Trophoblast cell (in vitro differentiated cells and primary cell): Measurements from ENCODE around the gene GPBP1L1.
A peak's percentile ranks its signal among the peaks of the same experiment; 100 is the strongest.

Source experiments
- DNase-seq, 2 donors: peaks; one replicate each; pipeline ENCODE4 v3.0.0-alpha.2; 2016
- H2AFZ ChIP-seq: 2 replicates; pipeline ENCODE4 v1.6.1; 2013; ENCODE audit warnings: low read length, moderate library complexity, mild to moderate bottlenecking; ENCODE audit not compliant: insufficient read depth, poor library complexity
- H2AK5ac ChIP-seq: 2 replicates; pipeline ENCODE4 v1.6.1; 2013; ENCODE audit warnings: mild to moderate bottlenecking, low read length
- H2BK120ac ChIP-seq: 2 replicates; pipeline ENCODE4 v1.6.1; 2013; ENCODE audit warnings: low read length, mild to moderate bottlenecking, moderate library complexity; ENCODE audit not compliant: insufficient read depth, poor library complexity
- H2BK12ac ChIP-seq: 2 replicates; pipeline ENCODE4 v1.6.1; 2013; ENCODE audit warnings: mild to moderate bottlenecking, low read length, moderate library complexity
- H2BK5ac ChIP-seq: 2 replicates; pipeline ENCODE4 v1.6.1; 2013; ENCODE audit warnings: low read length, low read depth, moderate library complexity, mild to moderate bottlenecking; ENCODE audit not compliant: poor library complexity
- H3K14ac ChIP-seq: 2 replicates; pipeline ENCODE4 v1.6.1; 2013; ENCODE audit warnings: mild to moderate bottlenecking, low read length
- H3K18ac ChIP-seq: 2 replicates; pipeline ENCODE4 v1.6.1; 2013; ENCODE audit warnings: mild to moderate bottlenecking, low read length
- H3K23ac ChIP-seq: 2 replicates; pipeline ENCODE4 v1.6.1; 2013; ENCODE audit warnings: low read length
- H3K27ac ChIP-seq: 2 replicates; pipeline ENCODE4 v1.5.1; 2013; ENCODE audit warnings: low read depth, mild to moderate bottlenecking, inconsistent platforms, low read length, moderate library complexity
- H3K27me3 ChIP-seq: 2 replicates; pipeline ENCODE4 v1.6.1; 2013; ENCODE audit warnings: inconsistent platforms, mild to moderate bottlenecking, low read length, moderate library complexity; ENCODE audit not compliant: insufficient read depth
- H3K36me3 ChIP-seq, 2 experiments: 1 replicate in 1 of 2; 2 replicates in 1 of 2; pipeline ENCODE4 v1.6.1; 2013; ENCODE audit warnings: low read length in 2 of 2, mild to moderate bottlenecking in 2 of 2, moderate library complexity in 1 of 2; ENCODE audit not compliant: insufficient read depth in 2 of 2, control insufficient read depth in 1 of 2
- H3K4ac ChIP-seq: 2 replicates; pipeline ENCODE4 v1.6.1; 2013; ENCODE audit warnings: low read depth, mild to moderate bottlenecking, low read length, moderate library complexity
- H3K4me1 ChIP-seq, 2 experiments: 1 replicate in 1 of 2; 2 replicates in 1 of 2; pipeline ENCODE4 v1.6.1; 2013; ENCODE audit warnings: low read length in 2 of 2, mild to moderate bottlenecking in 2 of 2, moderate library complexity in 1 of 2; ENCODE audit not compliant: insufficient read depth in 2 of 2, control insufficient read depth in 1 of 2
- H3K4me2 ChIP-seq: 2 replicates; pipeline ENCODE4 v1.6.1; 2013; ENCODE audit warnings: inconsistent platforms, mild to moderate bottlenecking, low read length, moderate library complexity
- H3K4me3 ChIP-seq: 2 replicates; pipeline ENCODE4 v1.5.1; 2013; ENCODE audit warnings: mild to moderate bottlenecking, low read depth, low read length, inconsistent platforms
- H3K79me1 ChIP-seq: one replicate; pipeline ENCODE4 v1.6.1; 2013; ENCODE audit warnings: low read length
- H3K79me2 ChIP-seq: 2 replicates; pipeline ENCODE4 v1.6.1; 2013; ENCODE audit warnings: low read length, mild to moderate bottlenecking; ENCODE audit not compliant: control insufficient read depth, insufficient read depth, poor library complexity
- H3K9ac ChIP-seq: 2 replicates; pipeline ENCODE4 v1.6.1; 2013; ENCODE audit warnings: mild to moderate bottlenecking, low read length
- H3K9me3 ChIP-seq: 2 replicates; pipeline ENCODE4 v1.6.1; 2013; ENCODE audit warnings: low read depth, mild to moderate bottlenecking, control low read depth, inconsistent platforms, low read length; ENCODE audit not compliant: insufficient read depth
- H4K12ac ChIP-seq: 2 replicates; pipeline ENCODE4 v1.6.1; 2013; ENCODE audit warnings: low read depth, mild to moderate bottlenecking, low read length, moderate library complexity
- H4K8ac ChIP-seq: 2 replicates; pipeline ENCODE4 v1.6.1; 2013; ENCODE audit warnings: low read depth, mild to moderate bottlenecking, low read length, moderate library complexity
- H4K91ac ChIP-seq: one replicate; pipeline ENCODE4 v1.6.1; 2013; ENCODE audit warnings: low read depth, mild to moderate bottlenecking, low read length, moderate library complexity
- WGBS: extraction: QIAGEN DNeasy Blood & Tissue Kit; methylation state at CpG from one replicate; pipeline ENCODE4 v1.1.7; 2013; ENCODE audit warnings: missing lambda C conversion rate; ENCODE audit not compliant: insufficient read length, insufficient coverage; ENCODE audit errors: extremely low coverage; 5-methylcytosine and 5-hydroxymethylcytosine counted together

The GPBP1L1 gene

DNA sequence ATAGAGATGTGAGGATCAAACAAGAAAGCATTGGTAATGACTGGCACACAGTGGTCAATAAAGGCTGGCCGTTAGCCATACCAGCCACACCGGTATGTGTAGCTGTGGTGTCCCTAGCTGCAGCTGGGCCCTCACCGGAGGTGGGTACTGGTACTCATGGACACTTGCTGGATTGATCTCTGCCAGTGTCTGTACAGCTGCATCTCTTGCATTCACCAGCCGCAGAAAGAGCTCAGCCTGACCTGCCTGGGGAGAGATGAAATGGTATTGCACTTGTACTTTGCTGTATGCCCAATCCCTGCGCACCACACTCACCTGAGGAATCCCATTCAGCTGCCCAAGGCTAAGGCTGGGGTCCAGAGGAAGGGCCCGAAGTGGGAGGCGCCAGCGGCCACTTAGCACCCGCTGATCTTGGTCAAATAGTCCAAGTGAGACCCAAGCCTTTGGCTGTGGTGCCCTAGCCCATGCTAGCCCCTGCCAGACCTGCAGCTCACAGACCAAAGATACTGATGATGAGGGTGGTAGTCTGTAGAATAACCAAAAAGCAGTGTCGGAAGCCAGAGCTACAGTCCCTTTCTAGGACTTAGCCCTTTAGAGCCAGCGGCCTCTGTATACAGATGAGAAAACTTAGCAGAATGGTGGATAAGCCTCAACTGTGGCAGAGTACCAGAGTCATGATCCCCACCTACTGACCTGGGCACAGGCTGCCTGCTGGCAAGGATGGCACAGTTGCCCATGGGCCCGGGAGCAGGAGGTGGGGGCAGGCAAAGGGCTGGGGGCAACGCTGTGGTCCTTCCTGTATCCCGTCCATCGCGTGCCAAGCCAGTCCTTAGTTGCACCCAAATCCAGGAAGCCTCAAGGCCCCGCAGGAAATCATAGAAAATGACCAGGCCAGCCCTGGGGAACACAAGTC lies 65.5 kb downstream of the GPBP1L1 start:
- no peaks in the 10 kb centered on the region for H3K4me1 ChIP-seq
- no peak overlapping the region for H3K9ac ChIP-seq
- no CpG with 5 or more reads among the region's 17 CpGs for WGBS
- no peak overlapping the region for H4K8ac ChIP-seq
- H2AK5ac ChIP-seq: no peak overlapping the region
- H3K9me3 ChIP-seq: no peaks in the 10 kb centered on the region
- H4K91ac ChIP-seq: no peak overlapping the region
- H3K4me2 ChIP-seq: no peak overlapping the region
- no peak overlapping the region for H3K14ac ChIP-seq
- H2BK5ac ChIP-seq: no peak overlapping the region
- no peak overlapping the region for H4K12ac ChIP-seq
- no peaks in the 10 kb centered on the region for H3K79me2 ChIP-seq
- peaks cover 46 to 64% of the 10 kb centered on the region in 2 experiments for H3K36me3 ChIP-seq
- H2BK12ac ChIP-seq: no peak overlapping the region
- H2AFZ ChIP-seq: no peak overlapping the region
- H3K4me3 ChIP-seq: no peak overlapping the region
- no peak overlapping the region for H3K4ac ChIP-seq
- H3K18ac ChIP-seq: no peak overlapping the region
- H3K23ac ChIP-seq: no peak overlapping the region
- no peaks in the 10 kb centered on the region for H3K79me1 ChIP-seq
- H2BK120ac ChIP-seq: no peak overlapping the region
- H3K27me3 ChIP-seq: no peaks in the 10 kb centered on the region
- no peak for DNase-seq
- no peak overlapping the region for H3K27ac ChIP-seq

DNA sequence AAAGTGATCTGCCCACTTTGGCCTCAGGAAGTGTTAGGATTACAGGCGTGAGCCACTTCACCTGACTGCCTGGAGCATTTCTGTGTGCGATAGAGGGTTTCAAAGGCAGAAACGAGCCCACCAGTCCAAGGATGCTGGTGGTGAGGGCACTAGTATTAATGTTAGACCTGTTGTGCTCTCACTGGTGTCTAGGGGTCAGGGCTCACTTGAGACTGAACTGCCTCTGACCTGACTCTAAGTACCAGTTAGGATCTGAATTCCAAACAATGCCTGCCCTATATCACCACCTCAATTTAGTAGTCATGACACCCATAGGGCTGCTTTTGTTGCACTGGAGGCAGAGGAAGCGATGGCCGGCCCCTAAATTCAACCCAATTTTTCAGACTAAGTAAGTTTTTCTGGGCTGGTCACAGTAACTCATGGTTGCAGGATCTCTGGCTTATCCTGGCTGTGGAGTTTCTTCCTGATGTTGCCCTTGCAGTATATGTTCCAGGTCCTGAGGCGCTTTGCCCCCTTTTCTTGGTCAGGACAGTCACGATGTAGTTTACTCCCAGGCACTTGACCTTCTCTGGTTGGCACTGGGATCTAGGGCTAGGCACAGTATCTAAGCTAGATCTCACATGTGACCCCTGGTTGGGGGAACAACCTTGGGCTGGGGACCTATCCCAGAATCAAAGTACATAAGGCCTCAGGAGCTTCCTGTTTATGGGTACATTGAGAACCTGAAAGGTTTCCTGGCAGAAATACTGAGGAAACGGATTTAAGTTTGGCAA lies 67.0 kb downstream of the GPBP1L1 start:
- Histone ChIP-seq H3K27ac (no peak overlapping the region), H3K18ac (no peak overlapping the region), H4K8ac (no peak overlapping the region), H3K23ac (no peak overlapping the region), H4K91ac (no peak overlapping the region), H3K4me3 (no peak overlapping the region), H3K79me2 (no peaks in the 10 kb centered on the region), H3K4me1 (no peaks in the 10 kb centered on the region), H3K4me2 (no peak overlapping the region), H3K27me3 (no peaks in the 10 kb centered on the region), H3K36me3 (peaks cover 49 to 72% of the 10 kb centered on the region in 2 experiments), H2AK5ac (no peak overlapping the region), H3K79me1 (no peaks in the 10 kb centered on the region), H3K9me3 (no peaks in the 10 kb centered on the region), H2BK12ac (no peak overlapping the region), H3K14ac (no peak overlapping the region), H4K12ac (no peak overlapping the region), H3K9ac (no peak overlapping the region), H2BK5ac (no peak overlapping the region), H2AFZ (no peak overlapping the region), H3K4ac (no peak overlapping the region), H2BK120ac (no peak overlapping the region)
- DNase-seq: peak in 1 of 2 donors; percentile 7
- WGBS: no CpG with 5 or more reads among the region's 8 CpGs

DNA sequence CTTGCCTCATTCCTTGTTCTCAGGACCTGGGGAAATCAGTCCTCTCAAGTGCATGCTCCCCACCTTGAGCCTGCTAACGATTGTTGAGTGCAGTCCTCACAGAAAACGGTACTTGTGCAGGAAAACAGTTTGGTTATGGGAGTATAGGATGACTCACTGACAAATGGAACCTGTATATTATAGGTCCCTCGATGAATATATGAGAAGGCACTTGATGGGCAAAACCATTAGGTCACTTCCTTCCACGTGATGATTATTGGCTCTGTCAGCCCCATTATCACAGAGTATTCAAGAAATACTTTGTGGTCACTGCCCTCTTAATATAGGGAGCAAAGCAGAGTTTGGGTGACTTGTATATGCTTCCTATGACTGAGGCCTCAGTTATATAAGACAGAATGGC lies 68.7 kb downstream of the GPBP1L1 start:
- no peak overlapping the region for H3K23ac ChIP-seq
- no peak overlapping the region for H4K91ac ChIP-seq
- H3K4me2 ChIP-seq: no peak overlapping the region
- no peaks in the 10 kb centered on the region for H3K27me3 ChIP-seq
- H3K4me1 ChIP-seq: no peaks in the 10 kb centered on the region
- no peak overlapping the region for H3K14ac ChIP-seq
- no peak for DNase-seq
- H3K4ac ChIP-seq: no peak overlapping the region
- H3K27ac ChIP-seq: no peak overlapping the region
- no peak overlapping the region for H2AFZ ChIP-seq
- H2BK5ac ChIP-seq: no peak overlapping the region
- H3K9me3 ChIP-seq: no peaks in the 10 kb centered on the region
- H2BK120ac ChIP-seq: no peak overlapping the region
- H2AK5ac ChIP-seq: no peak overlapping the region
- H4K8ac ChIP-seq: no peak overlapping the region
- H3K79me1 ChIP-seq: no peaks in the 10 kb centered on the region
- H3K79me2 ChIP-seq: no peaks in the 10 kb centered on the region
- no peak overlapping the region for H3K9ac ChIP-seq
- no peak overlapping the region for H2BK12ac ChIP-seq
- peaks cover 40 to 63% of the 10 kb centered on the region in 2 experiments for H3K36me3 ChIP-seq
- WGBS: no CpG with 5 or more reads among the region's 4 CpGs
- H4K12ac ChIP-seq: no peak overlapping the region
- no peak overlapping the region for H3K4me3 ChIP-seq
- H3K18ac ChIP-seq: no peak overlapping the region

DNA sequence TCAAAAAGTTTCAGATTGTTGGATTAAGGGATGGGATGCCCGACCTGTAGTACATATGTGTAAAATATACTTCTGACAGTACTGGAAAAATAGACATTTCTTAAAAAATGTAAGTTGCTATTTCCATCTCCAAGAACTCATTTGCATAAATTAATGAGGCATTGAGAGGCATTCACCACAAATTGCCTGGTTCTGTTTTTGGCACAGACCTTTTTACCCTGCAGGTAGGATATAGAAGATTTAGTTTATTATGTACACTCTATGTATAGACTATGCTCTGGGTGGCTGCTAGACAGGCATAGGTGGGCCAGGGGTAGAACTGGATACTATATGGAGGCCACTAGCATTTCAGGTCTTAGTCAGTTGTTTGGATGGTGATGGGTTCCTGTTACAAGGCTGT lies 70.4 kb downstream of the GPBP1L1 start:
- Histone ChIP-seq H3K4me3 (no peak overlapping the region), H2BK12ac (no peak overlapping the region), H3K79me2 (no peaks in the 10 kb centered on the region), H3K23ac (no peak overlapping the region), H3K27me3 (no peaks in the 10 kb centered on the region), H3K18ac (no peak overlapping the region), H2BK120ac (no peak overlapping the region), H4K8ac (no peak overlapping the region), H3K9ac (no peak overlapping the region), H4K12ac (no peak overlapping the region), H3K4ac (no peak overlapping the region), H4K91ac (no peak overlapping the region), H3K79me1 (no peaks in the 10 kb centered on the region), H3K36me3 (peaks cover 29 to 56% of the 10 kb centered on the region in 2 experiments), H3K14ac (no peak overlapping the region), H3K9me3 (no peaks in the 10 kb centered on the region), H2BK5ac (no peak overlapping the region), H3K4me2 (no peak overlapping the region), H3K4me1 (no peaks in the 10 kb centered on the region), H2AFZ (no peak overlapping the region), H2AK5ac (no peak overlapping the region), H3K27ac (no peak overlapping the region)
- DNase-seq: no peak
- no CpG with 5 or more reads among the region's 1 CpG for WGBS
